ENCODE results near the gene TFEB.

Gene TFEB

GRCh38 chr6:41735427-41736185 is at the start of gene TFEB:
TSS of gene TFEB (minus strand) at chr6:41735608. CDS start at chr6:41691213, 44,395 bp downstream.
- DNase-seq (ENCODE audit: low read depth), result peak; percentile 93
- TF ChIP-seq CTCF (IDR thresholded peaks at IDR 0.05; ENCODE audit: insufficient read depth, low read depth, low read length, missing control alignments), result peak; percentile 90
- peak within 1 kb of the TSS; percentile 83 for H3K4me3 ChIP-seq (ENCODE audit: low read depth, low read length)

- no peak for DNase-seq (ENCODE audit: low read depth)
- TF ChIP-seq CTCF (IDR thresholded peaks at IDR 0.05; ENCODE audit: insufficient read depth, low read depth, low read length, missing control alignments), result no peak
- no peak overlapping the region for H3K4me3 ChIP-seq (ENCODE audit: low read depth, low read length)
Measured at GRCh38 chr6:41784581-41785171, 49.3 kb upstream of the TFEB start.

GRCh38 chr6:41783106-41783780 is 47.8 kb upstream of the TFEB start:
- no peak for DNase-seq (ENCODE audit: low read depth)
- H3K4me3 ChIP-seq (ENCODE audit: low read depth, low read length), result no peak overlapping the region
- no peak for TF ChIP-seq CTCF (IDR thresholded peaks at IDR 0.05; ENCODE audit: insufficient read depth, low read depth, low read length, missing control alignments)

- no peak for TF ChIP-seq CTCF (IDR thresholded peaks at IDR 0.05; ENCODE audit: insufficient read depth, low read depth, low read length, missing control alignments)
- DNase-seq (ENCODE audit: low read depth), result no peak
- no peak overlapping the region for H3K4me3 ChIP-seq (ENCODE audit: low read depth, low read length)
Measured at GRCh38 chr6:41781366-41781730, 45.9 kb upstream of the TFEB start.

GRCh38 chr6:41780551-41781365 is 45.4 kb upstream of the TFEB start, which contains the start of gene PRICKLE4:
TSS of gene PRICKLE4 (plus strand) at chr6:41780782. CDS start at chr6:41783474, 2,692 bp downstream.
- H3K4me3 ChIP-seq (ENCODE audit: low read depth, low read length), result peak within 1 kb of the TSS; percentile 76
- no peak for TF ChIP-seq CTCF (IDR thresholded peaks at IDR 0.05; ENCODE audit: insufficient read depth, low read depth, low read length, missing control alignments)
- DNase-seq (ENCODE audit: low read depth), result no peak

- H3K4me3 ChIP-seq (ENCODE audit: low read depth, low read length), result peak within 1 kb of the TSS; percentile 76
- DNase-seq (ENCODE audit: low read depth), result peak; percentile 98
- TF ChIP-seq CTCF (IDR thresholded peaks at IDR 0.05; ENCODE audit: insufficient read depth, low read depth, low read length, missing control alignments), result peak; percentile 96
Measured at GRCh38 chr6:41779788-41780550, 44.6 kb upstream of the TFEB start, which contains the start of gene FRS3. TSS of gene FRS3 (minus strand) at chr6:41779900. CDS start at chr6:41776987, 2,913 bp downstream.
